GM21360 (cell line): ENCODE data around the gene APOF.
"Not testable (repeated sequence)": the region's sequence is repeated elsewhere in the genome, so short reads cannot be mapped to it uniquely, and the experiment has no call there.

Experiments
- ATAC-seq: cut with Tn5 transposase; IDR thresholded peaks from one replicate; pipeline ENCODE4 v1.9.1; 2021; ENCODE audit warnings: mild to moderate bottlenecking, moderate library complexity; ENCODE audit not compliant: unreplicated experiment

APOF gene

DNA sequence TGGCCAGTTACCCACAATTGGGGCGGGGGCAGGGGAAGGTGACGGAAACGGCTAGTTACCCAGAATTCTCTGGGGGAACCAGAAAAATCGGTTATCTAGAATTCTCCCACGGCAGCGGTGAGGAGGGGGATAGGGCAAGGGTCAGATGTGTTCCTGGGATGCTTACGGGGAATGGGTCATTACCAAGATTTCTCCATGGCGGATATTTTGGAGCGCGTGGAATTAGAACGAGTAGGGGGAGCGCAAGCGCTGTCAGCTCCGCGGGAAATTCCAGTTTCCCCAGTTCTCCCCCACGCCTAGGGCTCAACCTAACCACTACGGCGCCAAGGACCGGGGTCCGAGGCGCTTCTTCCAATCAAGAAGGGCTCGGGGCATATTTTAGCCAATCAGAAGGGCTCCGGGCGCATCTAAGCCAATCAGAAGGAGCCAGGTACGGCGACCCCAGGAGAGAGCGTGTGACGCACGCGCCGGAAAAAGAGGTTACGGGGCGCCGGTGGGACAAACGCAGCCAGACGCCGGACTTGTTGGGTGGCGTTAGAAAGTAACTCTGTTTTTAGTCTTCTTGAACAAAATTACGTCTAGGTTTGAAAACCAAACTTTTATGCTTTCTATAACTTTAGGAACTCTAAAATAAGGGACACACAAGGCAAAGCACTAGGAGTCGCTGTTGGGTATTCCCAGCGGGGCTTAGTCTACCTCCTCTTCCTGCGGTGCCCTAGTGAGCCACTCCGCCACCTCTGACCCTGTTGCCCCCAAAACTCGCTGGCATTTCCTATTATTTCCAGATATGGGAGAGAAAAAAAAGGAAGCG lies 28.8 kb downstream of the APOF start, which contains the start of gene PAN2:
TSS of gene PAN2 (minus strand) at position 322 of the 811 bp plus-strand sequence. CDS start 906 bp downstream, outside the sequence.
- peak; percentile 86 for ATAC-seq

DNA sequence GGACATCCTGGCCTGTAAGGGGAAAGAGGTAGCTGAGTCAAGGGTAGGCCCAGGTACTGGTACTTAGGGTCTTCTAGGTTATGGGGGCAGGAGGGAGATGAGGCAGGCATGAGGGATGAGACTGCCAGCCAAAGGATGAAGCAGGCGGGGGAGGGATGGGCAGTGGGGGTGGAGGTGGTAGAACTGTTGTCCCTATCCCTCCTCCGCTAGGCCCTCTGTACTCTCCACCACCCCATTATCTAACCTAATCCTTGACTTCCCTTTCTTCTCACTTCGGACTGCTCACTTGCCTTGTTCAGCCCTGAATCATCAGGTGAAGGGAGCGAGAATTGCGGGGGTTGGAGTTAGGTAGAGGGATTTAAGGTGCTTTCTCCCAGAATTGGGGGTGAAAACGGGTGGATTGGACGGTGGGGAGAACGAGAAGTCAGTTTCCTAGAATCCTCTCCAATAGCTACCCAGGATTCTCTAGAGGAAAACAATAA lies 29.4 kb downstream of the APOF start:
- no peak for ATAC-seq

DNA sequence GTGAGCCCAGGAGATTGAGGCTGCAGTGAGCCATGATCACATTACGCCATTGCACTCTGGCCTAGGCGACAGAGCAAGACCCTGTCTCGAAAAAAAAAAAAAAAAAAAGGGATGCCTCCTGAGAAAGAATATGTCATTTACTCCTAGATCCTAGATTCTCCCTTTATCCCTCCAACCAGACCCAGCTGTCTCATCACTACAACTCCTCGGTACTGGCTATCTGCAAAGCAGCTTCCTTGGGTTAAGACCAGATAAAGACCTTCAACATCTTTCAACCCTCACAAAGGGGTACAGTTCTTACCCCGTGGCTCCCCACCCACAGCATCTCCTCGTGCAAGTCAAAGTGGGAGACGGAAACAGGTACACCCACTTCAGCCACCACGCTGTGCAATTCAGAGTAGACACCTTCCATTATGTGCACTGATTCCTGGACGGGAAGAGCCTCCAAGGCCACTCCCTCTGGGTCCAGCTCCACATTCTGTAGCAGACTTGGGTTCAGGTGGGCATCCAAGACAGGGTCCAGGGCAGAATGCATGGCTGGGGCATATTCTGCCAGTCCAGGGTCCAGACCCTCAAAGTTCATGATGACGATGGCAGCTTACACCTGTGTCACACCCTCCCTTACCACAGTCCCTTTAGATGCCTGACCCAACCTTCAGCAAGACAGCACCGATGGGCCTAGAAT lies 30.0 kb downstream of the APOF start:
- ATAC-seq: no peak

DNA sequence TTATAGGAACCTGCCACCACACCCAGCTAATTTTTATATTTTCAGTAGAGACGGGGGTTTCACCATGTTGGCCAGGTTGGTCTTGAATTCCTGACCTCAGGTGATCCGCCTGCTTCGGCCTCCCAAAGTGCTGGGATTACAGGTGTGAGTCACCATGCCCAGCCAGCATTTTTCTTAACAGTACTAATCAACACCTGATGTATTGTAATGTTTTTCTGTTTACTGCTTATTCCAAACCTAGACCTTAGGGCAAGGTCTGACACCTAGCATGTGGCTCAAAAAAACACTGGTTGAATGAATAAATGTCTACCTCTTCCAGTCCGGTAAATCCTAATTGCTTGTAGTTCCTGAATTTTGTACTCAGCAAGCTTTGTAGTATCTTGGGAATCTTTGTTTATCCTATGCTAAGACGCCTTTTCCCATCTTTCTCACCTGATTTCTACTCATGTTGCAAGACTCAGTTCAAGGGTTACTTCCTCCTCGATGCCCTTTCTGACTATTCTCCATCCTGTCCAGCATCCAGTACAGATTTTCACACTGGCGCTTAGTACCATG lies 31.6 kb downstream of the APOF start:
- no peak for ATAC-seq

DNA sequence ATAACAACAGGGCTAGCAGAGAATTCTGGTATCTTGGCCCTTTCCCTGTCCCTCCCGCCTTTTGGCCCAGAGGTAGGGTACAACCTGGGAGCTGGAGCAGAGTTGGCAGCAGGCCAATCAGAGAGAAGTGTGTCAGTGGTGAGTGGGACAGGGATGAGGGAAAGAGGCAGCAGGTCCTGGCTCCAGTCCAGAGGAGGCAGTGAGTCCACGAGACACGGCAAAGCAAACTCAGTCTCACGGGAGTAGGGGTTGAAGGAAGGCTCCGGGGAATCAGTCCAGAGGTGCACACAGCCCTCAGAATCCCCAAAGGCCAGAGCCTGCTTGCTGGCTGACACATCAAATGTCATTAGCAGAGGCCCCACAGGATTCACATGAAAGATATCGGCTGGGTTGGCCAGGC lies 36.1 kb downstream of the APOF start:
- ATAC-seq: no peak

DNA sequence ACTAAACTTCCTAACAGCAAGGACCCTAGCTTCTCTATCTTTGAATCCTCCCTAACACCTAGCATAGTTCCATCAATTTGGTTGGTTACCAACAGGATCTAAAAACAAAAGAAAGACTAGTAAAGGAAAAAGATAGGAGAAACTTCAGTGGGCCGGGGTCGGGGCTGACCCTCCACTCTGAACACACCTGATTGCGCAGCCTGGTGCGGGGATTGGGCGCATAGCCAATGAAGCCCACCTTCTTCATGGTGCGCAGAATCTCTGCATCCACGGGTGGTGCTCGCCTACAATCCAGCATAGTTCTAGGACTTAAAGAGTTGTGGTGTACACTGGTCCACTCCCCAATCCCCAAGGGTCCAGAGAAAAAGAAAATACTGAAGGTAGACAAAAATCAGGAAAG lies 36.5 kb downstream of the APOF start:
- ATAC-seq: no peak

DNA sequence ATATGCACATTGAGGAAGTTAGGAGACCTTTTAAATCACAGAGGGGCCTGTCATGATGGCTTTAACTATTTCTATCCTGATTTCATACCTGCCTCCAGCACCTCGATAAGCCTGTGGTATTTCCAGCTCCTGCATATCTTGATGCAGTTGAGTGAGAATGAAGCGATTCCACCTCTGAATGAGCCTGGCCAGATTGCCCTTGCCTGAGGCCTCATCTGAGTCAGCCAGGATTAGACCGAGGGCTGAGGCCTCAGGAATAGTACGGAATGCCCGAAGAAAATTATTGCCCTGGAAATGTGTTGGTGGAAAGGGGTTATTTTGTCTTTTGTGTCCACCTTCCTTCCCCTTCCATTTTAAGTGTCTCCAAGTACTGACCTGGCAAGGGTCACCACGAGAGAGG lies 38.5 kb downstream of the APOF start:
- ATAC-seq: no peak

DNA sequence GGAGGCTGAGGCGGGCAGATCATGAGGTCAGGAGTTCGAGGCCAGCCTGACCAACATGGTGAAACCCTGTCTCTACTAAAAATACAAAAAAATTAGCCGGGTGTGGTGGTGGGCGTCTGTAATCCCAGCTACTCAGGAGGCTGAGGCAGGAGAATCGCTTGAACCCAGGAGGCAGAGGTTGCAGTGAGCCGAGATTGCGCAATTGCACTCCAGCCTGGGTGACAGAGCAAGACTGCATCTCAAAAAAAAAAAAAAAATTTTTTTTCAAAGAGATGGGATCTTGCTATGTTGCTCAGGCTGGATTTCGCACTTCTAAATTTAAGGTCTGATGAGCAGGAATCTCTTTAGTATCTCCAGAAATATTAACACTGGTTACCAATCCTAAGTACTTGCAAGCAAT lies 41.0 kb downstream of the APOF start:
- not testable (repeated sequence) for ATAC-seq

DNA sequence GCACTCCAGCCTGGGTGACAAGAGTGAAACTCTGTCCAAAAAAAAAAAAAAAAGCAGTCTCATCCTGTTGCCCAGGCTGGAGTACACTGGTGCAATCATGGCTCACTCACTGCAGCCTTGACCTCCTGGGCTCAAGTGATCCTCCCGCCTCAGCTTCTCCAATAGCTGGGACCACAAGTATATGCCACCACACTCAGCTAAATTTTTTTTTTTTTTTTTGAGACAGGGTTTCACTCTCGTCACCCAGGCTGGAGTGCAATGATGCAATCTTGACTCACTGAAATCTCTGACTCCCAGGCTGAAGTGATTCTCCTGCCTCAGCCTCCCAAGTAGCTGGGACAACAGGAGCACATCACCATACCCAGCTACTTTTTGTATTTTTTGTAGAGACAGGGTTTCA lies 41.6 kb downstream of the APOF start:
- ATAC-seq: no peak

DNA sequence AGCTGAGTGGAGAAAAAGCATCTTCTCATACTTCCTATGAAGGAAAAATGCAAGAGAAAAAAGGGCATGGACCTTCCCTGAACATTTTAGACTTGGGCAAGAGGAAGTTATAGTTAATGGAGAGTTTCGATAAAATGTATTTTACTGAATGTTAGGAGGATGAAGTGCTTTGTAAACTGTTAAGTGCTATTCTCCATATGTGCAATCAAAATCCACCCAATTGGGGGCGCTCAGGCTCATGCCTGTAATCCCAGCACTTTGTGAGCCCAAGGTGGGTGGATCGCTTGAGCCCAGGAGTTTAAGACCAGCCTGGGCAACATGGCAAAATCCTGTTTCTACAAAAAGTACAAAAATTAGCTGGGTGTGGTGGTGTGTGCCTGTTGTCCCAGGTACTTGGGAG lies 45.0 kb downstream of the APOF start:
- ATAC-seq: no peak

DNA sequence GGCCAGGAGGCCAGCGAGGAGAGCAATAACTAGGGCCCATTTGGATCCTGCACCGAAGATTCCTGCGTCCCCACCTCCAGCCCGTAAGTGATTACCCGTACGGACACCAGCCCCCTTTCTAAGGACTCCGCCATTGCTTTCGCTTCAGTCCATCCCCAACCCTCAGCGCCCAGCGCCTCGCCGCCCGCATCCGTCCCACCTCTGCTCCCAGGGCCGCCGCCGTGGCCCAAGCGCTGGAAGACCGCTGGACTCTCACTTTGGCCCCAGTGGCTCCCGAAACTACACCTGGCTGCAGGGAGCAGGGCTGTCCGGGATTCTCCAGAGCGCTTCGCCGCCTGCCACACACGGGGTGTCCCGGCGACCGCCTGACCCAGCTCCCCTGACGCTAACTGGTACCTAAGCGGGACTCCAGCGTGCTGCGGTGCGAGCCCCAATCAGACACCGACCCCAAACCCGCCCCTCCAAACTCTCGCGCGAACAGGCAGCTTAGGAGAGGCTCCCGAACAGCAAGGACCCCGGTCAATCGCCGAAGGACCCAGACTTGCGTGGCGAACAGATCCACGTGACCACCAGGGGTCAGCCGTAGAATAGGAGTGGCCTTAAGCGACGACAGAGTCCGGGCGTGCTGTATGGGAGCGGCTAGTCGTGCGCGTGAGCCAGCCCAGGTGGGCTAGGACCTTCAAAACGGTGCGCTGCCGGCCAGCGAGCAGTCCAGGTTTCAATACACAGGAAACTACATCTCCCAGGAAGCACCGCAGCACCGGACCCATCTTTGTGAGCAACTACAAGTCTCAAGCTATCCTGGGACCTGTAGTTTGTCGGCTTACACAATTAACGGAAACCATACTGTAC lies 46.8 kb downstream of the APOF start, which contains the start of gene CNPY2:
TSS of gene CNPY2 (minus strand) at position 367 of the 852 bp plus-strand sequence. CDS start 771 bp downstream, outside the sequence.
- peak; percentile 89 for ATAC-seq

DNA sequence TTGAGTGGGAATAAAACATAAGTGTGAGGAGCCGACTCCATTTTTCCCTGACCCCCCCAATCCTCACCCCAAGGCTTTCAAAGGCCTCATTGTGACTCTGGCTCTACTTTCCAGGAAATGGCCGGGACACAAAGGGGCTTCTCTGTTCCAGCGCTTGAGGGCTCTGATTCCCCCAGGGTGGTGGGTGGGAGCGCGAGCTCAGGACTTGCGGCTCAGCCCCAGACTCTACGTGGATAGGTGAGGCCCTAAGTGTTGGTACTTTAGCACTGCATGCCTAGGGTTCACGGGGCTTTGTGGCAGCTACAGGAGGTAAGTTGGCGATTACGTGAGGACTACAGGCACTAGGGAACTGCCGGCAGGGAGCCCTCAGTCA lies 47.4 kb downstream of the APOF start:
- no peak for ATAC-seq

DNA sequence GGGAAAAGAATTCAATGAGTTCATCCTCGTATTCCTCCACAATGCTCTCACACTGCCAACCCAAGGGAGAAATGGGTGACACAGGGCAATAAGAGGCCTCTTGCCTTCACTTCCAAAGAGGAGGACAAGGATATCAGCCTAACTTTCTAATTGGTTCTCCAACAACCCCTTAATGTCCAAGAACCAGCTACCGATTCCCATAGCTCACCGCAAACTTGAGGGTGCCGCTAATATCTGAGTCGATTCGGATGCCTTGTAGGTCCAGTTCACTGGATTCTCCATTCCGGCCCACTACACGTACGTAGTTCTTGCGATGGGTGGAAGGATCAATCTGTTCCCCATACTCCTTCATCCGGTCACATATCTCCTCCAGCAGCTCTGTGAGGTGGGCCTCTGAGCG lies 51.7 kb downstream of the APOF start:
- no peak for ATAC-seq
